Subcutaneous adipose tissue (tissue), 4 donors: ENCODE measurements around the gene MCRS1. TPM values are rescaled to one million over a fixed set of nuclear protein-coding genes. Genes with fewer than 3 reads are reported as not detected.

Experiments used
- CTCF ChIP-seq: fragments of 450-650 bp; IDR thresholded peaks from one replicate; pipeline ENCODE4 v1.5.1; 2016; ENCODE audit warnings: low read depth, mild to moderate bottlenecking, control low read depth, antibody characterized with exemption, moderate library complexity
- total RNA-seq, 4 donors: library from RNA; depleted of rRNA; stranded (reverse); fragments of >200 nt; gene quantifications; one replicate each; pipeline ENCODE4 v1.1.0, GENCODE V29; 2016

The MCRS1 gene
- total RNA-seq, 4 donors from 2014 or later = 28.7 to 36.1 (median 32.5) TPM

GRCh38 chr12:49559011-49559675 is 8.8 kb downstream of the MCRS1 start:
- TF ChIP-seq CTCF = no peak

GRCh38 chr12:49558526-49558925 is 9.4 kb downstream of the MCRS1 start:
- TF ChIP-seq CTCF = no peak

GRCh38 chr12:49557917-49558215 is 10.1 kb downstream of the MCRS1 start:
- TF ChIP-seq CTCF = no peak

- no peak for TF ChIP-seq CTCF
Observed at GRCh38 chr12:49557187-49557916, 10.6 kb downstream of the MCRS1 start.

- no peak for TF ChIP-seq CTCF
Observed at GRCh38 chr12:49556391-49557186, 11.4 kb downstream of the MCRS1 start.

- TF ChIP-seq CTCF = no peak
Observed at GRCh38 chr12:49555631-49556390, 12.1 kb downstream of the MCRS1 start.

- no peak for TF ChIP-seq CTCF
Observed at GRCh38 chr12:49554266-49554665, 13.7 kb downstream of the MCRS1 start.
